Motor neuron (in vitro differentiated cells): ENCODE data around the gene TNS1. TPM values are rescaled to one million over a fixed set of nuclear protein-coding genes. Genes with fewer than 3 reads are reported as not detected.
A peak's percentile ranks its signal among the peaks of the same experiment; 100 is the strongest.

Experiments
- ATAC-seq, 8 experiments: fragments of 200-7000 bp; cut with Tn5 transposase; replicated peaks in 6 of 8; 2 replicates each; pipeline ENCODE4 v1.8.0; 2021; ENCODE audit warnings: mild to moderate bottlenecking in 8 of 8, moderate library complexity in 8 of 8
- H3K27ac ChIP-seq, 2 donors: fragments of 250-450 bp; sonication (Bioruptor Pico); 2 replicates each; pipeline ENCODE4 v1.9.0; 2021; ENCODE audit warnings: antibody characterized with exemption in 2 of 2, mild to moderate bottlenecking in 2 of 2, moderate library complexity in 1 of 2
- H3K4me1 ChIP-seq, 2 donors: fragments of 250-450 bp; sonication (Bioruptor Pico); replicated peaks in 1 of 2; 2 replicates each; pipeline ENCODE4 v1.6.1; 2021; ENCODE audit warnings: antibody characterized with exemption in 2 of 2, mild to moderate bottlenecking in 2 of 2, moderate library complexity in 1 of 2
- H3K4me3 ChIP-seq, 5 donors: fragments of 250-450 bp; sonication (Bioruptor Pico); 2 replicates each; pipeline ENCODE4 v1.9.0; 2021; ENCODE audit warnings: antibody characterized with exemption in 5 of 5, mild to moderate bottlenecking in 5 of 5, moderate library complexity in 4 of 5
- WGBS, 10 experiments: fragments of 450-650 bp; shearing (Covaris generic); methylation state at CpG; one replicate each; pipeline ENCODE4 v1.0.0; 2022; 5-methylcytosine and 5-hydroxymethylcytosine counted together
- in situ Hi-C, 9 experiments: fragments of 400-800 bp; cut with MboI; loops; one replicate each; pipeline ENCODE4 v1.15.0; 2021; ENCODE audit warnings: low sequenced_read_pairs in 9 of 9, low pct_unique_long_range_greater_than_20kb in 2 of 9; ENCODE audit not compliant: unreplicated experiment in 9 of 9
- total RNA-seq, 8 experiments: library from RNA; unstranded; fragments of 300-600 nt; gene quantifications; 2 replicates each; pipeline versions ENCODE4 v1.2.3 to v1.2.4, GENCODE V29; 2022

Gene TNS1
- total RNA-seq, 8 experiments from 2014 or later: 2.3 to 41.7 (median 11.4) TPM

DNA sequence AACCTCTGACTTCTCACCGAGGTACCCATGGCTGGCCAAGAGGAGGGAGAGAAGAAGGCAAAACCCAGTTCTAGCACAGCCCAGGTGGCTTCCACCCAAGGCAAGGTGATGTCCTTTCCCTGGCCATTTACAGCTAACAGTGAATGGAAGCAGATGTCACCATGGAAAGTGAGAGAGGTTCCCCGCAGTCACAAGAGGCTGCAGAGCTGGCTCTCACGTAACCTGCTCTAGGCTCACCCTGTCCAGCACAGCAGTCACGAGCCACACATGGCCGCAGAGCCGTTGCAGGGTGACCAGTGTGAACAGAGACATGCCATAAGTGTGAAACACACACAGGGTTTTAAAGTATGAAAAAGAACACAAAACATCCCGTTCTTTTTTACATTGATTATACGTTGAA is 169.4 kb downstream of the TNS1 start:
- H3K4me3 ChIP-seq: no peak overlapping the region
- no peak for ATAC-seq
- in situ Hi-C loops: no loop called here
- 60 to 100% (median 87%) methylated on average over 1 to 7 of the region's 8 CpGs; no CpG with 5 or more reads in 1 of the 10 experiments for WGBS, 10 experiments
- H3K4me1 ChIP-seq: peaks cover 24 to 29% of the 10 kb centered on the region in 2 donors
- H3K27ac ChIP-seq: no peak overlapping the region

DNA sequence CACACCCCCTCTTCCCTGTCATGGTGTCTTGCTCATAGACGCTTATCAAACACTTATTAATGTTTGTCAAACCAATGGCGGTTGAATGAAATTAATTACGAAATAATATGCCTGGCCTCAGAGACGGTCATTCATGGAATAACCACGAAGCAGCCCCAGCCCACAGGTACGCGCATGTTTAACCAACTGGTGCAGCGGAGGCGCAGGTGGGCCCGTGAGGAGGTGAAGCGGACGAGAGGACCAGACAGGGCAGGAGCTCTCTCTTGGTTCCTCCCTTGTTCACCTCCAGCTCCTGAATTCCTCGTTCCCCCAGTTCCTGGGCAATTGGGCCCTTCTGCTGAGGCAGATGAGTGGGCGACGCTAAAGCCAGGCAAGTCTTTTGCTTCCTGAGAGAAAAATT is 169.8 kb downstream of the TNS1 start:
- 44 to 100% (median 97%) methylated on average over 2 to 10 of the region's 15 CpGs; no CpG with 5 or more reads in 4 of the 10 experiments for WGBS, 10 experiments
- Histone ChIP-seq H3K4me1 (peaks cover 22 to 24% of the 10 kb centered on the region in 2 donors), H3K4me3 (no peak overlapping the region), H3K27ac (no peak overlapping the region)
- ATAC-seq: no peak
- in situ Hi-C loops: no loop called here

DNA sequence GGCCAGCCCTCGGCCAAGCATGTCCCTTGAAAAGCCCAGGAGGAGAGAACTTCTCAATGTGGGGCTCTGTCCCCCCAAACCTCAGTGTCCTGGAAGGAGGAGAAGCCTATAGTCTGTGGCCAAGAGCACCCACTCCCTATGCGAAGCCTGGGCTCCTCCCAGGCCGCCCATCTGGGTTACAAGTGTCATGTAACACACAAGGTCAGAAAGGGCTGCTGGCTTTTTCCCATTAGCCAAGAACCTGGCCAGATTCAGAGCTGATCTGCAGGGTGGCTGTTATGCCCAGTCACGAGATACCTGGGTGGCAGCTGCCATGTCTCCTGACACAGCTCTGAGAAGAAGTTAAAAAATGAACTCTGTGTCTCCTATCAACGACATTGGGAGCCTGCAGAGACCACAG is 170.7 kb downstream of the TNS1 start:
- in situ Hi-C loops: no loop called here
- 20 to 96% (median 73%) methylated on average over 1 to 4 of the region's 5 CpGs; no CpG with 5 or more reads in 4 of the 10 experiments for WGBS, 10 experiments
- no peak overlapping the region for H3K27ac ChIP-seq
- no peak for ATAC-seq
- no peak overlapping the region for H3K4me3 ChIP-seq
- H3K4me1 ChIP-seq: peaks cover 14 to 15% of the 10 kb centered on the region in 2 donors

DNA sequence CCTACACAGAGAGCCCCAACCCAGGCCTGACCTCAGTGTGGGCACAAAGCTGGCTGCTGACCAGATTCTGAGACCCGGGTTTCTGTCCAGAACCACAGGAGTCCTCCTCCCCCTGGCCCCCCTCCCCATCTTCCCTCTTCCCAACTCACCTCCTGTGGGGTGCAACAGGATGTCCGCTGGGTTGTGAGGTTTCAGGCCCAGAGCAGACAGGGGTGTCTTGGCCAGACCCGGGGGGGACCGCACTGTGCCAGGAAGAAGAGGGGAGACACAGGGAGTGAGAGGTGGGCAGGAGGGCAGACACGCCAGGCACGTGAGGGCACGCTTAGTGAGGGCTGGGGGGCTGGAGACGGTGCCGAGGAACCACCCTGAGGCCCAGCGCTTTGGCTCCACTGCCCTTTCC is 171.5 kb downstream of the TNS1 start:
- Histone ChIP-seq H3K4me3 (no peak overlapping the region), H3K4me1 (peaks cover 6 to 7% of the 10 kb centered on the region in 2 donors), H3K27ac (no peak overlapping the region)
- no peak for ATAC-seq
- in situ Hi-C loops: no loop called here
- WGBS, 10 experiments: 100% methylated on average over 2 to 3 of the region's 10 CpGs; no CpG with 5 or more reads in 8 of the 10 experiments

DNA sequence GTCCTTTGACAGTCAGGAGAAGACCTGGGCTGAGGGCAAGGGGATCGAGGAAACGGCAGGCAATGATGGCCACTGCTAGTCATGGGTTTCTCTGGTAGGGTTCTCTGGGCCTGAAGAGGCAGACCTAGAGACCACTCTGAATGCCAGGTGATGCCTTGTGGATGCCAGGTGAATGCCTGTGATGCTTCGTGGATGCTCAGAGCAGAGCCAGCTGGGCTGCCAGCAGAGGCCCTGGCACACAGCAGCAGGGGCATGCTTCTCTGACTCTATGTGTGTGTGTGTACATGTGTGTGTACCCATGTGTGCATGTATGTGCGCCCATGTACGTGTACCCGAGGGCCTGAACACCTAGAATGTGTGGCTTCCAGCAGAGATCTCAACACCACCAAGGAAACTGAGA is 172.0 kb downstream of the TNS1 start:
- H3K4me1 ChIP-seq: peaks cover under 1 to 2% of the 10 kb centered on the region in 2 donors
- 40 to 89% methylated on average over 1 of the region's 6 CpGs; no CpG with 5 or more reads in 8 of the 10 experiments for WGBS, 10 experiments
- in situ Hi-C loops: no loop called here
- ATAC-seq: no peak
- no peak overlapping the region for H3K27ac ChIP-seq
- no peak overlapping the region for H3K4me3 ChIP-seq

DNA sequence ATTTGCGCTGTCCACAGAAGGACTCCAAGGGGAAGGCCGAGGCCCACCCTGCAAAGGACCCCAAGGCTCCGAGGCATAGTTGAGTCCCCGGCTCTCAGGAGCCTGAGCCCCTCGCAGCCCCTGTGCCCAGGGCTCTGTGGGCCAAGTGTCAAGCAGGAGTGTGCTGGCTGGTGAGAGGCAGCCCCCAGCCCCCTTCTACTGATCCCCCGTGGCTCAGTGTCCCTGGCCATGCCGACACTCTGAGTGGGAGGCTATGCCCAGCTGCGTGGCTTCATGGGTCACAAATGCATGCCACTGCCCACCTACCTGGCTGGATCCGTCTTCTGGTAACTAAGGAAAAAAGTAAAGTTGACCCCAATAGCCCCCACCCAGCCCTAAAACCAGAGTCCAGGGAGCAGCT is 172.7 kb downstream of the TNS1 start:
- no peak for ATAC-seq
- Histone ChIP-seq H3K4me3 (no peak overlapping the region), H3K4me1 (no peaks in the 10 kb centered on the region), H3K27ac (no peak overlapping the region)
- in situ Hi-C loops: no loop called here
- WGBS, 10 experiments: 81 to 100% (median 97%) methylated on average over 1 to 4 of the region's 9 CpGs; no CpG with 5 or more reads in 4 of the 10 experiments

DNA sequence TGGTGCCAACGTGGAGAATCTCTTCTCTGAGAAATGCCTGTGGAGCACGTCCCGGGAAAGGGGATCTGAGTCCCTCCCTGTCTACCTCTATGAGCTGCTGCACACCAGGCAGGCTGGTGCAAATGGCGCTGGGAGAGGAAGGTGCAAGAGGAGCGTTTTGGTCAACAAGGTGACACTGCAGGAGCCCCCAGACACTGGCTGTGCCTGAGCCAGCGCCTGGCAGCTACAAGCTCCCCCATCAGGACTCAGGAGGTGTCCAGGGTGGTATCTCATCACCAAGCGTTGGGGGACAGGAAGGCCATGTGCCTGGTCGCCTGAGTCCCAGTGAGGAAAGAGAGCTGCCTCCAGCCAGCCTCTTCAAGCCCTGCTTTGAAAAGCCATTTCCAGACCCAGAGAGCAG is 173.4 kb downstream of the TNS1 start:
- in situ Hi-C loops: no loop called here
- Histone ChIP-seq H3K4me1 (no peaks in the 10 kb centered on the region), H3K27ac (no peak overlapping the region), H3K4me3 (no peak overlapping the region)
- WGBS, 10 experiments: 71 to 100% (median 90%) methylated on average over 2 to 3 of the region's 8 CpGs; no CpG with 5 or more reads in 5 of the 10 experiments
- no peak for ATAC-seq

DNA sequence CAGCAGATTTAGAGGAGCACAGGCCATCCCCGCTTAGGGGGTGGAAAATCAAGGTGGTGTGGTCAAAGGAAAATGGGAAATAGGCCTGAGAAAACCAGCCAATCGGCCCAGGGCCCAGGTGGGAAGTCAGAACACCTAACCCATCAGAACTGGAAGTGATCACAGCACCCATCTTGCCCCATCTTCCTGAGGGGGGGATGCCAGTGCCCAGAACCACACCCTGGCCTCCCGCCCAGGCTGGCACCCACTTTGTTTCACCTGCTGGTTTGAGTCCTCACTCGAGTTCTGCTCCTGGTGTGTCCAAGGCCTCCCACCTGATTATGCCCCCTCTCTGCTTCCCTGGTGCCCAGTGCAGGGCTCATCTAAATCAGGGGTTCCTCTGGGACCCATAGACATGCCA is 174.5 kb downstream of the TNS1 start:
- Histone ChIP-seq H3K27ac (no peak overlapping the region), H3K4me3 (no peak overlapping the region), H3K4me1 (no peaks in the 10 kb centered on the region)
- ATAC-seq: no peak
- WGBS, 10 experiments: no CpG with 5 or more reads among the region's 4 CpGs
- in situ Hi-C loops: no loop called here

DNA sequence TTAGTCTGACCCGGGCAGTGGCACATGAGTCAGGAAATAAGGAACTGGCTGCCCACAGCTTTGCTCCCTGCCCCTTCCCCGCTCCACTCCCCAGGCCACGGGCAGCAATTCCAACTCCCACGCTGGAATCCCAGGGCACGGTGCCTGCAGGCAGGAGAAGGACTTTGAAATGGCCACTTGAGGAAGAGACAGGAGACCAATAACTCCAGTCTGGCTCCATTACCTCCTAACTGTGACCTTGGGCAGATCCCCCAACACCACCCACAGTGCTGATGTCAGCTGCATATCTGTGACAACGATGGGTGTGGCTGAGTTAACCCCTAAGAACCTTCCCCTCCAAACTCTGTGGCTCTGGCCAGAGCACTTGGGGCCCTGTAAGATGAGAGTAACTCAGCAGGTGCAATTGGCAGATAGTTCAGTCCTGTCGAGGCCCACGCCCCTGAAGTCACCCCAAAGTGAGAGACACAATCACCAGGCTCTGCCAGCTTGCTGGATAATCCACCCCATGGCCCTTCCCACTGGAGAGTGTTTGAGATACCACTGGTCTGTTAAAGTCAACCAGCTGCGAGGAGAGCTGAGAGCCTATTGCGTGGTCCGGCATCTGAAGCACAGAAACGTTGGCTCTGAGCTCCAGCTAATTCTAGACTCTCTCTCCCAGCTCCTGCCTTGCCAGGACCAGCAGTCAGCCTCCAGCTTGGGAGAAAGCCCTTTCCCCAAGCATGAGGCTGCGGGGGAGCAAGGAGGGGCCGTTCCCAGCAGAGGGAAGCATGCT is 175.2 kb downstream of the TNS1 start:
- H3K27ac ChIP-seq: no peak overlapping the region
- in situ Hi-C loops: no loop called here

DNA sequence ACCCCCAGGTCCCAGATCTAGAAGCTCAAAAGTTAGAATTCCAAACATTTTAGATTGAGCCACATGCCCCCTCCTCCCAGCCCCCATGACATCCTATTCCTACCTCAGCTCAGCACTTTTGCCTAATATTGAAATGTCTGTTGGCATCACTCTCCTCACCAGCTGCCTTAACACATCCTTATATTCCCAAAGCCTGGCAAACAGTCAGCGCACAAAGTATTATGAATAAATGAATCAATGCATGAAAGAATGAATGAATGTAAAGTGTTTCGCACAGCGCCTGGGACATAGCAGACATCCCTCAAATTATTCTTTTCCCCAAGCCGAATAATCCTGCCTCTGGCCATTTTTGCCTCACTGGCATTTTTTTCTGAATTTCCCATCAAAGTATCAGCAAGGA is 175.8 kb downstream of the TNS1 start:
- H3K4me1 ChIP-seq: no peaks in the 10 kb centered on the region

More for the DNA sequence above, 175.2 kb downstream of the TNS1 start:
- ATAC-seq: peak in 3 of 8 experiments; percentile 50 to 66 (median 51)
- 4 to 100% (median 76%) methylated on average over 1 to 14 of the region's 14 CpGs; no CpG with 5 or more reads in 2 of the 10 experiments for WGBS, 10 experiments
- no peak overlapping the region for H3K4me3 ChIP-seq
- no peaks in the 10 kb centered on the region for H3K4me1 ChIP-seq

DNA sequence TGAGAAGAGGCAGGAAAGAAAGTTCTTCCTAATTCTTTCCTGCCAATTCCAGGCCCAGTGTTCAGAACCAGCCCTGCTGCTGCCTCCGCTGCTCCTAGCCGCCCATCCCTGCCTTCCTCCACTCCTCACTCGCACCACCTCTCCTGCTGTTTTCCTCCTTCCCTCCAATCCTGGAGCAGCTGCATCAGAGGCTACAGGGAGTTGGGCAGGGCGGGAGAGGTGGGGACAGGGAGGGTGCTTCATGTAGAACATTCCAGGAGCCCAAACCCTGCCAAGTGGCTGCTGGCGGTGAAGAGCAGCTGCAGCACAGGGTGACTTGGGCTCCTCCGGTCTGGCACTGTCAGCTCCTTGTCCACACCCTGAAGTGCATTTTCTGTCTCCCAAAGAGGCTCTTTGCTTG is 176.3 kb downstream of the TNS1 start:
- H3K27ac ChIP-seq: no peak overlapping the region
- ATAC-seq: peak in 3 of 8 experiments; percentile 75 to 91 (median 90)
- no peak overlapping the region for H3K4me3 ChIP-seq
- 81 to 100% methylated on average over 1 to 3 of the region's 6 CpGs; no CpG with 5 or more reads in 8 of the 10 experiments for WGBS, 10 experiments
- H3K4me1 ChIP-seq: no peaks in the 10 kb centered on the region
- in situ Hi-C loops: no loop called here

More for the DNA sequence above, 175.8 kb downstream of the TNS1 start:
- peak in 3 of 8 experiments; percentile 10 to 25 (median 16) for ATAC-seq
- WGBS, 10 experiments: 2 to 97% (median 50%) methylated on average over 3 to 4 of the region's 4 CpGs; no CpG with 5 or more reads in 6 of the 10 experiments
- Histone ChIP-seq H3K4me3 (no peak overlapping the region), H3K27ac (no peak overlapping the region)
- in situ Hi-C loops: no loop called here

DNA sequence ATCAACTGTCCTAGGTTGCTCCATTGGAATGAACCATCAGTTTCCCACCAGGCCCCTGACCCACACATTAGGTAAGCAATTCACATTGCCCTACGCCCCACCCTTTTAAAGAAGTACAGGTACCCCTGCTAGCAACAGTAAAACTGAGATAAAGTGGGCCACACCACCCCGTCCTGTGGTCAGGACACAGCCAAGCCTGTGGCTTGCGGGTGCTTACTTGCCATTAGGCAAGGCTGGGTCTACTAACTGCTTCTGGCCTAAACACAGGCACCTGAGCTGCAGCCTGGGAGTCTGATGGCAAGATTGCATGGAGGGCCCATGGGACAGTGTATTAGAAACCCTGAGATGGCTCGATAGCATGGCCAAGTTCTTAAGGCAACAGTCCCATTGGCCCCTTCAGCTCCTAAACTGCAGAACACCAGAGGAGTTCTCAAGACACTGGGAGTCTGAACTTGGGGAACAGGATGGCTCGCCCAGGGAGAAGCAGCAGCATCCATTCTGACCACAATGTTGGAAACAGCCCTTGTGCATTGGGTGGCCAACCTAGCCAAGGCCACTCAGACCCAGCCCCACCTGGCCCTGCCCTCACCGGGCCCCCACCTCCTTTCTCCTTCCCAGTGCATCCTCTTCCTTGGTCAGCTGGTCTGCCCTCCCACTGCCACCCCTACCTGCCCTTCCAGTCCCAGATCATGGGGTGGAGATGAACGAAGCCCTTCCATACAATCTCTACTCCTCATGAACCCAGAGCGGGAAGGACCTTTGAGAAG is 177.1 kb downstream of the TNS1 start:
- no peaks in the 10 kb centered on the region for H3K4me1 ChIP-seq
- no peak overlapping the region for H3K27ac ChIP-seq
- 77 to 100% (median 100%) methylated on average over 1 to 3 of the region's 8 CpGs; no CpG with 5 or more reads in 2 of the 10 experiments for WGBS, 10 experiments
- no peak overlapping the region for H3K4me3 ChIP-seq
- in situ Hi-C loops: no loop called here
- no peak for ATAC-seq

DNA sequence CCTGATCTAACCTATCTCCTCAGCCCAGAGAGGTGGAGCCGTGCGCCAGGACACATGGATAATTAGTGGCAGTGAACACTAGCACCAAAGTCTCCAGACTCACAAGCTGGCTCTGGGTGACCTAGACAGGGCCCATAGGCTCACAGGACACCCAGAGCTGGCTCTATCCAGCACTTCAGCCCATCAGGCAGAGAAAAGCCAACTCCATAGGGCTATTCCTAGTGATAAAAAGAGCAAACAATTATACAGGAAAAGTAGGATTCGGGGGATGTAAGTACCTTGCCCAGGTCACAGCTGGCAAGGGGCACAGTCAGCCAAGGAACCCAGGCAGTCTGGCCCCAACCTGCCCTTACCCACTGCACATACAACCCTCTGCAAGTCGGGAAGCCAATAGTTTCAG is 178.6 kb downstream of the TNS1 start:
- in situ Hi-C loops: no loop called here
- no peak for ATAC-seq
- 67 to 94% (median 88%) methylated on average over 1 to 4 of the region's 4 CpGs; no CpG with 5 or more reads in 6 of the 10 experiments for WGBS, 10 experiments
- Histone ChIP-seq H3K4me3 (no peak overlapping the region), H3K27ac (no peak overlapping the region), H3K4me1 (peaks cover 0 to 3% of the 10 kb centered on the region in 2 donors)
